Chondrocyte (in vitro differentiated cells): ENCODE data around the gene LCE1F. TPM values are rescaled to one million over a fixed set of nuclear protein-coding genes. Genes with fewer than 3 reads are reported as not detected.

Experiments
- DNase-seq: peaks from one replicate; pipeline ENCODE4 v3.0.0; 2021; ENCODE audit warnings: mixed read lengths, low spot score
- H3K27ac Mint-ChIP-seq: one replicate; pipeline ENCODE4 v1.8.0; 2021; ENCODE audit warnings: mild to moderate bottlenecking, moderate library complexity, mixed read lengths; ENCODE audit not compliant: unreplicated experiment
- H3K27me3 Mint-ChIP-seq: 2 replicates; pipeline ENCODE4 v1.8.0; 2021; ENCODE audit warnings: low read depth, mixed read lengths
- H3K36me3 Mint-ChIP-seq: 2 replicates; pipeline ENCODE4 v1.8.0; 2021; ENCODE audit warnings: low read depth, mixed read lengths
- H3K4me1 Mint-ChIP-seq: 2 replicates; pipeline ENCODE4 v1.8.0; 2021; ENCODE audit warnings: low read depth, mild to moderate bottlenecking, mixed read lengths
- H3K4me3 Mint-ChIP-seq: one replicate; pipeline ENCODE4 v1.8.0; 2021; ENCODE audit warnings: mild to moderate bottlenecking, moderate library complexity, mixed read lengths; ENCODE audit not compliant: unreplicated experiment
- H3K9me3 Mint-ChIP-seq: 2 replicates; pipeline ENCODE4 v1.8.0; 2021; ENCODE audit warnings: low read depth, mixed read lengths
- total RNA-seq: library from RNA; stranded (reverse); gene quantifications from 3 replicates; pipeline ENCODE4 v1.2.1, GENCODE V29; 2021
- TF ChIP-seq, protein P1 (sequence below): fragments of 200-600 bp; sonication (generic); IDR thresholded peaks from 2 replicates; pipeline ENCODE4 v1.5.0; 2021; ENCODE audit warnings: antibody characterized with exemption, mild to moderate bottlenecking, moderate library complexity

The LCE1F gene
- total RNA-seq, 1 donor from 2014 or later, result not detected

DNA sequence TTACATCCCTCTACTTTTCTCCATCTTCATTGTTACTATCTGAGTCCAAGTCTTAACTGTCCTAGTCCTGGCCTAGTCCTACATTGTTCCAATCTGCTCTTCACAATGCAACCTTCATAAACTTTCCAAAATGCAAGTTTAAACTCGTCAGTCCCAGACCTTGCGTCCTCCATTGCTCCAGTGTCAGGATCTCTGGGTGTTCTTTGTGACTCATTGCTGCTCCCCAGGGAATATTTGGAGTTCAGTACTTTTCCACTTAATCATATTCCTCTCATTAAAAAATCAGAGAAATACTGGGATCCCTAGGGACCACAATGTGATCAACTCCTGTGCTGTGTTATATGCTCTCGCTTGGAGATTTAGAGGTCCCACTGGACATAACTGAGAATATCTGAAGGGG lies 35.1 kb upstream of the LCE1F start:
- DNase-seq, result no peak
- TF ChIP-seq, protein P1, sequence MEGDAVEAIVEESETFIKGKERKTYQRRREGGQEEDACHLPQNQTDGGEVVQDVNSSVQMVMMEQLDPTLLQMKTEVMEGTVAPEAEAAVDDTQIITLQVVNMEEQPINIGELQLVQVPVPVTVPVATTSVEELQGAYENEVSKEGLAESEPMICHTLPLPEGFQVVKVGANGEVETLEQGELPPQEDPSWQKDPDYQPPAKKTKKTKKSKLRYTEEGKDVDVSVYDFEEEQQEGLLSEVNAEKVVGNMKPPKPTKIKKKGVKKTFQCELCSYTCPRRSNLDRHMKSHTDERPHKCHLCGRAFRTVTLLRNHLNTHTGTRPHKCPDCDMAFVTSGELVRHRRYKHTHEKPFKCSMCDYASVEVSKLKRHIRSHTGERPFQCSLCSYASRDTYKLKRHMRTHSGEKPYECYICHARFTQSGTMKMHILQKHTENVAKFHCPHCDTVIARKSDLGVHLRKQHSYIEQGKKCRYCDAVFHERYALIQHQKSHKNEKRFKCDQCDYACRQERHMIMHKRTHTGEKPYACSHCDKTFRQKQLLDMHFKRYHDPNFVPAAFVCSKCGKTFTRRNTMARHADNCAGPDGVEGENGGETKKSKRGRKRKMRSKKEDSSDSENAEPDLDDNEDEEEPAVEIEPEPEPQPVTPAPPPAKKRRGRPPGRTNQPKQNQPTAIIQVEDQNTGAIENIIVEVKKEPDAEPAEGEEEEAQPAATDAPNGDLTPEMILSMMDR, result no peak

DNA sequence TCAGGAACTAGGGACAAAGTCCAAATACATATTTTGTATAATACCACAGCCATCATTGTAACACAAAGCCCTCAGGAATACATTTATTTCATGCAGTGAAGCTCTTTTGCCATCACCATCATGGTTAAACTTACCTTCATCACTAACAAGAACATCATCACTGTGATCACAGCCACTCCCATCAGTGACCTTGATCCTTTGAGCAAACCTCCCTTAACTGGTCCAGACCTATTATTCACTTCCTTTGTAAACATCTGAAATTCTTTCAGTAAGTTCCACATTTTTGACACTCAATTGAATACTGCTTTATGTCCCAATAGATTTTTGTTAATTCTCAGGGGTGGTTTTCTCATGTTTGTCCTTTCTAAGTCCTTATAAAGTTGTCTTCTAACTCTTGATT lies 33.3 kb upstream of the LCE1F start:
- Mint-ChIP-seq H3K4me3 (no peak overlapping the region), H3K27ac (no peak overlapping the region), H3K27me3 (no peaks in the 10 kb centered on the region), H3K36me3 (peaks cover 1% of the 10 kb centered on the region), H3K9me3 (peaks cover 18% of the 10 kb centered on the region), H3K4me1 (no peaks in the 10 kb centered on the region)
- no peak for DNase-seq
- TF ChIP-seq, protein P1, result no peak

More for the DNA sequence above, 35.1 kb upstream of the LCE1F start:
- peaks cover 13% of the 10 kb centered on the region for H3K9me3 Mint-ChIP-seq
- no peak overlapping the region for H3K4me3 Mint-ChIP-seq
- no peaks in the 10 kb centered on the region for H3K27me3 Mint-ChIP-seq
- peaks cover 1% of the 10 kb centered on the region for H3K36me3 Mint-ChIP-seq
- H3K27ac Mint-ChIP-seq, result no peak overlapping the region
- H3K4me1 Mint-ChIP-seq, result no peaks in the 10 kb centered on the region

GRCh38 chr1:152743371-152744145 lies 31.4 kb upstream of the LCE1F start:
- Mint-ChIP-seq H3K27ac (no peak overlapping the region), H3K36me3 (peaks cover 1% of the 10 kb centered on the region), H3K4me3 (no peak overlapping the region), H3K27me3 (no peaks in the 10 kb centered on the region), H3K4me1 (no peaks in the 10 kb centered on the region), H3K9me3 (peaks cover 11% of the 10 kb centered on the region)
- TF ChIP-seq, protein P1, result no peak
- no peak for DNase-seq

- peaks cover 11% of the 10 kb centered on the region for H3K9me3 Mint-ChIP-seq
These were observed 29.6 kb upstream of the LCE1F start for GRCh38 chr1:152745289-152745704.

DNA sequence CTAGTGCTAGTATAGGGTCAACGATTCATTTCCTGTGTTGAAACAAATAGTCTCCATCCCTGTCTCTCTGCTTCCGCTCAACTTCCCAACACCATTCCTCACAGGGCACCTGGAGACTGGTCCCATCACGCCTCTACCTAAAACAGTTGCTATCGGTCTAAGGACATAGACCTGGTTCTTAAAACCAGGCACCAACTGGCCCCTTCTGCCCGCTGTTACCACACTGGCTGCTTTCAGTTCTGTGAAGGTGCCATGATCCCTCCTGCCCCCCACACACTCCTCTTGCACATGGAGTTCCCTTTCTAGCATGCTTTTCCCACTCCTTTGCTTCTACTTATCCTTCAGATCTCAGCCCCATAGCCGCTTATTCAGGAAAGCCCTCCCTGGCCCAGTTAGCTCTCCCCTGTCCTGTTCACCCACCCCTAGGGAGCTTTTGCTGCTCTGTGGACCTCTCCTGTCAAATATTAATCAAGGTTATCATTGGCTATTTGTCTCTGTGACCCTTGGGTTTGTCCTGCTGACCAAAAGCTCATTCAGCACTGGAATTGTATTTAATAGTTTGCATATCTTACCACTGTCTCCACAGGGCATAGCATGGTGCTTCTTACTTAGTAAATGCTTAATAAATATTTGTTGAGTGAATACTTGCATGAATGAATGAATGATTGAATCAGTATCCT lies 29.0 kb upstream of the LCE1F start:
- TF ChIP-seq, protein P1, result no peak
- H3K36me3 Mint-ChIP-seq, result peaks cover 1% of the 10 kb centered on the region
- no peaks in the 10 kb centered on the region for H3K27me3 Mint-ChIP-seq

More at GRCh38 chr1:152745289-152745704, 29.6 kb upstream of the LCE1F start:
- DNase-seq, result no peak
- peaks cover 1% of the 10 kb centered on the region for H3K36me3 Mint-ChIP-seq
- H3K4me3 Mint-ChIP-seq, result no peak overlapping the region
- TF ChIP-seq, protein P1, result peak; percentile 19
- H3K27me3 Mint-ChIP-seq, result no peaks in the 10 kb centered on the region
- no peak overlapping the region for H3K27ac Mint-ChIP-seq
- no peaks in the 10 kb centered on the region for H3K4me1 Mint-ChIP-seq

More for the DNA sequence above, 29.0 kb upstream of the LCE1F start:
- no peaks in the 10 kb centered on the region for H3K4me1 Mint-ChIP-seq
- peaks cover 11% of the 10 kb centered on the region for H3K9me3 Mint-ChIP-seq
- no peak overlapping the region for H3K4me3 Mint-ChIP-seq
- no peak for DNase-seq
- H3K27ac Mint-ChIP-seq, result no peak overlapping the region
